ENCODE data around the gene DGKA.

Gene DGKA

GRCh38 chr12:55993230-55993853 is 62.4 kb downstream of the DGKA start:
- no peak for TF ChIP-seq ZFX (IDR thresholded peaks at IDR 0.05; ENCODE audit: borderline replicate concordance)
- TF ChIP-seq CTCF (IDR thresholded peaks at IDR 0.05): no peak

GRCh38 chr12:55995366-55995765 is 64.4 kb downstream of the DGKA start:
- no peak for TF ChIP-seq CTCF (IDR thresholded peaks at IDR 0.05)
- no peak for TF ChIP-seq ZFX (IDR thresholded peaks at IDR 0.05; ENCODE audit: borderline replicate concordance)

More at GRCh38 chr12:55993230-55993853, 62.4 kb downstream of the DGKA start:
- peak overlapping the region; percentile 19 for H3K27ac ChIP-seq

GRCh38 chr12:55996201-55996714 is 65.3 kb downstream of the DGKA start:
- H3K27ac ChIP-seq: peak overlapping the region; percentile 97
- TF ChIP-seq CTCF (IDR thresholded peaks at IDR 0.05) (peak; percentile 98), ZFX (IDR thresholded peaks at IDR 0.05; ENCODE audit: borderline replicate concordance) (no peak)

More at GRCh38 chr12:55995366-55995765, 64.4 kb downstream of the DGKA start:
- peak overlapping the region; percentile 97; the same call in 1 of the 2 replicates for H3K27ac ChIP-seq

- peak within 1 kb of the TSS; percentile 97 for H3K27ac ChIP-seq
- TF ChIP-seq CTCF (IDR thresholded peaks at IDR 0.05) (no peak), ZFX (IDR thresholded peaks at IDR 0.05; ENCODE audit: borderline replicate concordance) (no peak)
These were observed 66.0 kb downstream of the DGKA start, which contains the start of gene SUOX for GRCh38 chr12:55996715-55997534. Gene SUOX, plus strand, starts transcription at chr12:55997276. Its CDS starts 4,946 bp downstream, at chr12:56002222.

GRCh38 chr12:55997535-55997859 is 66.5 kb downstream of the DGKA start:
- H3K27ac ChIP-seq: peak overlapping the region; percentile 97
- no peak for TF ChIP-seq CTCF (IDR thresholded peaks at IDR 0.05)
- no peak for TF ChIP-seq ZFX (IDR thresholded peaks at IDR 0.05; ENCODE audit: borderline replicate concordance)

- H3K27ac ChIP-seq: peak overlapping the region; percentile 97
These were observed 68.6 kb downstream of the DGKA start for GRCh38 chr12:55999522-55999921.

GRCh38 chr12:55999999-56000540 is 69.1 kb downstream of the DGKA start:
- TF ChIP-seq CTCF (IDR thresholded peaks at IDR 0.05): peak; percentile 13; the same call in 1 of the 2 replicates
- peak overlapping the region; percentile 97 for H3K27ac ChIP-seq
